Measurements from ENCODE around the gene KLK3.
A peak's percentile ranks its signal among the peaks of the same experiment; 100 is the strongest.

The KLK3 gene

DNA sequence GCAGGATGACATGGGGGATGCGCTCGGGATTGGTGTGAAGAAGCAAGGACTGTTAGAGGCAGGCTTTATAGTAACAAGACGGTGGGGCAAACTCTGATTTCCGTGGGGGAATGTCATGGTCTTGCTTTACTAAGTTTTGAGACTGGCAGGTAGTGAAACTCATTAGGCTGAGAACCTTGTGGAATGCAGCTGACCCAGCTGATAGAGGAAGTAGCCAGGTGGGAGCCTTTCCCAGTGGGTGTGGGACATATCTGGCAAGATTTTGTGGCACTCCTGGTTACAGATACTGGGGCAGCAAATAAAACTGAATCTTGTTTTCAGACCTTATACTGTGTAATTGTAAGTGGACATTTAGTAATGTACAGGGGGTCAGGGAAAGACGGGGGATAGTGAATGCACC lies 25.5 kb downstream of the KLK3 start:
- Histone ChIP-seq H3K36me3 (ENCODE audit: insufficient read depth, low read length) (no peaks in the 10 kb centered on the region), H3K4me2 (ENCODE audit: low read length) (no peak overlapping the region), H4K20me1 (ENCODE audit: insufficient read depth, low read length) (no peaks in the 10 kb centered on the region), H3K27me3 (ENCODE audit: insufficient read depth, low read length) (no peaks in the 10 kb centered on the region), H3K4me1 (ENCODE audit: insufficient read depth, low read length, severe bottlenecking) (no peaks in the 10 kb centered on the region), H3K9me3 (ENCODE audit: low read length) (no peaks in the 10 kb centered on the region), H3K27ac (ENCODE audit: low read depth, low read length, poor library complexity, severe bottlenecking) (no peak overlapping the region), H3K9ac (ENCODE audit: low read length) (no peak overlapping the region), H3K9me2 (ENCODE audit: low read depth, low read length) (no peaks in the 10 kb centered on the region), H3K79me2 (ENCODE audit: insufficient read depth, low read length) (no peaks in the 10 kb centered on the region), H3K4me3 (ENCODE audit: low read depth, low read length, poor library complexity, severe bottlenecking) (no peak overlapping the region), H2AFZ (ENCODE audit: low read length) (no peak overlapping the region), H3F3A (ENCODE audit: insufficient read depth, low read length) (no peaks in the 10 kb centered on the region)
- TF ChIP-seq CTCF (IDR thresholded peaks at IDR 0.05; ENCODE audit: low read length) = no peak
- no peak for TF ChIP-seq EZH2 (IDR thresholded peaks at IDR 0.05; ENCODE audit: borderline replicate concordance, low read length)

DNA sequence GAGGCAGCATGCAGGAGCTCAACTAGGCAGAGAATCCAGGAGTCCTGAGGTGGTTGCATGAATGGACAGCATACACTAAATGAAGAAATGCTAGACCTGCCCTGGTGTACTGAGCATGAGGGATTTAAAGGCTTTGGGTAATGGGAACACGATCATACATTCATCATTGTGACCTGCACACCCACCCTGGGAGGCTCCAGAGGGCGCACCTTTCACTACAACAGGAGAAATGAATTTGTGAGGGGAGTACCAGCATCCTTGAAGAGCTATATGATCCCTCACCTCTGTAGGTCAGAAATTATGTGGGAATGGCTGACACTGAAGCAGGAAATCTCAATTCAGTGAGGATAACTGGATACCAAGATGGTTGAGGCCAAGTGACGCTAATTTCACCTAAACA lies 27.5 kb downstream of the KLK3 start:
- Histone ChIP-seq H3K9me3 (ENCODE audit: low read length) (no peaks in the 10 kb centered on the region), H3K9ac (ENCODE audit: low read length) (no peak overlapping the region), H3K4me2 (ENCODE audit: low read length) (no peak overlapping the region), H2AFZ (ENCODE audit: low read length) (no peak overlapping the region), H4K20me1 (ENCODE audit: insufficient read depth, low read length) (no peaks in the 10 kb centered on the region), H3K9me2 (ENCODE audit: low read depth, low read length) (no peaks in the 10 kb centered on the region), H3K4me3 (ENCODE audit: low read depth, low read length, poor library complexity, severe bottlenecking) (no peak overlapping the region), H3K27me3 (ENCODE audit: insufficient read depth, low read length) (peaks cover 3% of the 10 kb centered on the region; the same call in 1 of the 2 replicates), H3K27ac (ENCODE audit: low read depth, low read length, poor library complexity, severe bottlenecking) (no peak overlapping the region), H3K4me1 (ENCODE audit: insufficient read depth, low read length, severe bottlenecking) (no peaks in the 10 kb centered on the region), H3K36me3 (ENCODE audit: insufficient read depth, low read length) (no peaks in the 10 kb centered on the region), H3F3A (ENCODE audit: insufficient read depth, low read length) (no peaks in the 10 kb centered on the region), H3K79me2 (ENCODE audit: insufficient read depth, low read length) (no peaks in the 10 kb centered on the region)
- peak; percentile 39; the same call in 1 of the 2 replicates for TF ChIP-seq CTCF (IDR thresholded peaks at IDR 0.05; ENCODE audit: low read length)
- no peak for TF ChIP-seq EZH2 (IDR thresholded peaks at IDR 0.05; ENCODE audit: borderline replicate concordance, low read length)

DNA sequence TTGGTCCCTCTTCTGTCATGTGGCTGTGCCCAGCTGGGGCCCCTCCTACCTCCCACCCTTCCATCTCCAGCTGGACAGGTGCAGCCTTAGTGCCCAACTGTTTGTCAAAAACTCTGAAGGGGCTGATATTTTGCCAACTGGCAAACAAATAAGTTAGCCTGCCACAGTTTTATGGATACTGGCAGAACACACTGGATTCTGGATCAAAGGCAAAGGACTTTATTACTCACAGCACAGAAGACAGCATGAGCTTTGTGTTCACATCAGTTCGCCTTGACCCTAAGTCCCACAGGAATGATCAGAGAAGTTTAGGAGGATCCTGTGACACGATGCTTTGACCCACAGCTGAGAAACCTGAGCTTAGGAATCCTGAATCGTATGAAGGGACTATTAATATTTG lies 34.9 kb downstream of the KLK3 start:
- no peaks in the 10 kb centered on the region for H3K9me3 ChIP-seq (ENCODE audit: low read length)

More for the DNA sequence above, 34.9 kb downstream of the KLK3 start:
- Histone ChIP-seq H3K9me2 (ENCODE audit: low read depth, low read length) (no peaks in the 10 kb centered on the region), H3K36me3 (ENCODE audit: insufficient read depth, low read length) (no peaks in the 10 kb centered on the region), H3K4me1 (ENCODE audit: insufficient read depth, low read length, severe bottlenecking) (no peaks in the 10 kb centered on the region), H3K4me3 (ENCODE audit: low read depth, low read length, poor library complexity, severe bottlenecking) (no peak overlapping the region), H3K4me2 (ENCODE audit: low read length) (no peak overlapping the region), H3K9ac (ENCODE audit: low read length) (no peak overlapping the region), H3K79me2 (ENCODE audit: insufficient read depth, low read length) (no peaks in the 10 kb centered on the region), H3K27ac (ENCODE audit: low read depth, low read length, poor library complexity, severe bottlenecking) (no peak overlapping the region), H3F3A (ENCODE audit: insufficient read depth, low read length) (no peaks in the 10 kb centered on the region), H2AFZ (ENCODE audit: low read length) (no peak overlapping the region), H3K27me3 (ENCODE audit: insufficient read depth, low read length) (peaks cover 3% of the 10 kb centered on the region; the same call in 1 of the 2 replicates), H4K20me1 (ENCODE audit: insufficient read depth, low read length) (no peaks in the 10 kb centered on the region)
- TF ChIP-seq EZH2 (IDR thresholded peaks at IDR 0.05; ENCODE audit: borderline replicate concordance, low read length) (no peak), CTCF (IDR thresholded peaks at IDR 0.05; ENCODE audit: low read length) (no peak)
